ENCODE results near the gene OSBPL2. TPM values are rescaled to one million over a fixed set of nuclear protein-coding genes. Genes with fewer than 3 reads are reported as not detected.

The OSBPL2 gene
- total and polyA plus RNA-seq, 2 experiments from 2014 or later: 16.6 to 31.2 TPM

DNA sequence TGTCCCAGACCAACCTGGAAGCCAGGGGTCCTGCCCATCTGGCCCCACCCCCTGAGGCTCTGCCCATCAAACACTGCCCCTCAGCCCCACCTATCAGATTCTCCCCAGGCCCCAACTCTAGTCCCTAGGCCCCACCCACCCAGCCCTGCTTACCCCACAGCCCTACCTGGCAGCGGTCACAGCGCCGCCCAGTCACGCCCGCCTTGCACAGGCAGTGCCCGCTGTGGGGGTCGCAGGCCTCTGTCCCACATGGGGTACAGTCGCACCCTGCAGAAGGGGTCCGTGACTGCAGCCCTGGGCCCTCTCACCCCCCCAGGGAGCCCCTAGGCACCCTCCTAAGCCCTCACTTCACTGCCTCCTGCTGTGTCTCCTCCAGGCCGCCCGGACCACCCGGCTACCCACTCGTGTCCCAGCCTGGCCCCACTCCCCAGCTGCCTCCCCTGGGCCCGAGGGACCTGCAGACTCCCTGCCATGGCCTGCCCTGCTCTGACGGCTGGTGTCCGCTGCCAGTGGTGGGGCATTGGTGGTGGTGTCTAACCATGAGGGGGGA, 84.2 kb downstream of the OSBPL2 start:
- Histone ChIP-seq H2AFZ (no peak overlapping the region), H3K79me2 (replicated peaks; ENCODE audit: insufficient read depth) (no peaks in the 10 kb centered on the region), H3K4me1 (ENCODE audit: insufficient read depth) (no peaks in the 10 kb centered on the region), H3K4me3 (no peak overlapping the region), H3F3A (replicated peaks; ENCODE audit: low read depth) (peaks cover 28% of the 10 kb centered on the region), H3K9me2 (ENCODE audit: insufficient read depth) (no peaks in the 10 kb centered on the region), H4K20me1 (replicated peaks; ENCODE audit: insufficient read depth) (no peaks in the 10 kb centered on the region), H3K27me3 (ENCODE audit: insufficient read depth) (no peaks in the 10 kb centered on the region), H3K36me3 (ENCODE audit: insufficient read depth) (peaks cover 26% of the 10 kb centered on the region), H3K27ac (ENCODE audit: low read depth) (no peak overlapping the region), H3K4me2 (no peak overlapping the region)
- Mint-ChIP-seq H3K9me3 (peaks cover 22% of the 10 kb centered on the region), H3K27ac (no peak overlapping the region), H3K27me3 (ENCODE audit: insufficient read depth, low read depth, poor library complexity) (peaks cover 28% of the 10 kb centered on the region), H3K4me3 (no peak overlapping the region), H3K36me3 (ENCODE audit: low read depth) (peaks cover 79% of the 10 kb centered on the region), H3K4me1 (no peaks in the 10 kb centered on the region; the same call in 2 of the 3 replicates)
- DNase-seq (ENCODE audit: low spot score) (no peak), ATAC-seq (peak; percentile 5)
- TF ChIP-seq EZH2phosphoT487 (IDR thresholded peaks at IDR 0.05; ENCODE audit: unreplicated experiment) (no peak), JUNB (IDR thresholded peaks at IDR 0.05; ENCODE audit: unreplicated experiment) (no peak), POLR2AphosphoS5 (IDR thresholded peaks at IDR 0.05; ENCODE audit: low read depth) (no peak), ETS1 (IDR thresholded peaks at IDR 0.05) (no peak), REST (IDR thresholded peaks at IDR 0.05; ENCODE audit: unreplicated experiment) (no peak), CTCF (conservative IDR thresholded peaks at IDR 0.05; ENCODE audit: low read depth in 2 of 2) (no peak), EZH2 (IDR thresholded peaks at IDR 0.05; ENCODE audit: low read depth, unreplicated experiment) (no peak), NANOG (IDR thresholded peaks at IDR 0.05; ENCODE audit: borderline replicate concordance) (no peak), ZNF114 (CRISPR knock-in tag; IDR thresholded peaks at IDR 0.05) (no peak), ZNF331 (CRISPR knock-in tag; IDR thresholded peaks at IDR 0.05; ENCODE audit: low read depth) (no peak), CREB1 (CRISPR knock-in tag; IDR thresholded peaks at IDR 0.05; ENCODE audit: low read depth) (no peak), STAT1 (IDR thresholded peaks at IDR 0.05; ENCODE audit: unreplicated experiment) (no peak), ZNF462 (CRISPR knock-in tag; IDR thresholded peaks at IDR 0.05) (no peak)

Measured in GM23338 (cell line).